ENCODE data around the gene ACP3. TPM values are rescaled to one million over a fixed set of nuclear protein-coding genes. Genes with fewer than 3 reads are reported as not detected.

ACP3 gene
- total RNA-seq, 3 donors from 2014 or later (not counting 1 experiment from before 2014, with no cell fraction given) = 0.75 to 2.1 (median 1.7) TPM

- no peak for DNase-seq
- Histone ChIP-seq H3K36me3 (ENCODE audit: control insufficient read depth, insufficient read depth, low read length) (no peaks in the 10 kb centered on the region), H3K27ac (ENCODE audit: low read length) (no peak overlapping the region), H3K4me3 (ENCODE audit: low read length) (no peak overlapping the region), H3K27me3 (ENCODE audit: control insufficient read depth, insufficient read depth, low read length) (no peaks in the 10 kb centered on the region), H3K4me1 (ENCODE audit: control insufficient read depth, insufficient read depth, low read length) (peaks cover 4% of the 10 kb centered on the region), H3K9me3 (ENCODE audit: control insufficient read depth, insufficient read depth, low read length) (no peaks in the 10 kb centered on the region)
- 91% methylated on average over 1 of the region's 2 CpGs for WGBS (ENCODE audit: insufficient coverage)
- intact Hi-C loops (cut with micrococcal nuclease) = no loop called here
- H3K9me3 Mint-ChIP-seq = peaks cover 0 to 4% of the 10 kb centered on the region in 2 donors
- TF ChIP-seq CTCF (IDR thresholded peaks at IDR 0.05) = no peak
- ATAC-seq = no peak
- no peaks in the 10 kb centered on the region for H3K36me3 Mint-ChIP-seq
- no peak overlapping the region for H3K27ac Mint-ChIP-seq
- peaks cover 6% of the 10 kb centered on the region in 2 donors for H3K27me3 Mint-ChIP-seq (ENCODE audit: low read depth in 2 of 2)
- peaks cover 0 to 5% of the 10 kb centered on the region in 2 donors for H3K4me1 Mint-ChIP-seq
- H3K4me3 Mint-ChIP-seq = no peak overlapping the region
Observed at GRCh38 chr3:132288357-132288756, 28.9 kb upstream of the ACP3 start.

GRCh38 chr3:132289316-132289715 is 27.9 kb upstream of the ACP3 start:
- intact Hi-C loops (cut with micrococcal nuclease) = no loop called here
- TF ChIP-seq CTCF (IDR thresholded peaks at IDR 0.05) = no peak
- peaks cover 0 to 4% of the 10 kb centered on the region in 2 donors for H3K9me3 Mint-ChIP-seq
- Histone ChIP-seq H3K27ac (ENCODE audit: low read length) (no peak overlapping the region), H3K9me3 (ENCODE audit: control insufficient read depth, insufficient read depth, low read length) (no peaks in the 10 kb centered on the region), H3K4me1 (ENCODE audit: control insufficient read depth, insufficient read depth, low read length) (peaks cover 4% of the 10 kb centered on the region), H3K4me3 (ENCODE audit: low read length) (no peak overlapping the region), H3K36me3 (ENCODE audit: control insufficient read depth, insufficient read depth, low read length) (no peaks in the 10 kb centered on the region), H3K27me3 (ENCODE audit: control insufficient read depth, insufficient read depth, low read length) (no peaks in the 10 kb centered on the region)
- WGBS (ENCODE audit: insufficient coverage) = 88% methylated on average over 1 of the region's 1 CpG
- peaks cover 4 to 6% of the 10 kb centered on the region in 2 donors for H3K27me3 Mint-ChIP-seq (ENCODE audit: low read depth in 2 of 2)
- peaks cover 0 to 5% of the 10 kb centered on the region in 2 donors for H3K4me1 Mint-ChIP-seq
- no peak for DNase-seq
- no peak overlapping the region for H3K27ac Mint-ChIP-seq
- ATAC-seq = no peak
- H3K4me3 Mint-ChIP-seq = no peak overlapping the region
- no peaks in the 10 kb centered on the region for H3K36me3 Mint-ChIP-seq

GRCh38 chr3:132290833-132291232 is 26.4 kb upstream of the ACP3 start:
- Histone ChIP-seq H3K9me3 (ENCODE audit: control insufficient read depth, insufficient read depth, low read length) (no peaks in the 10 kb centered on the region), H3K27me3 (ENCODE audit: control insufficient read depth, insufficient read depth, low read length) (no peaks in the 10 kb centered on the region), H3K4me3 (ENCODE audit: low read length) (no peak overlapping the region), H3K36me3 (ENCODE audit: control insufficient read depth, insufficient read depth, low read length) (no peaks in the 10 kb centered on the region), H3K27ac (ENCODE audit: low read length) (no peak overlapping the region), H3K4me1 (ENCODE audit: control insufficient read depth, insufficient read depth, low read length) (no peaks in the 10 kb centered on the region)
- no peak for DNase-seq
- intact Hi-C loops (cut with micrococcal nuclease) = no loop called here
- Mint-ChIP-seq H3K4me1 (peaks cover 0 to 5% of the 10 kb centered on the region in 2 donors), H3K27ac (no peak overlapping the region), H3K36me3 (no peaks in the 10 kb centered on the region), H3K9me3 (peaks cover 0 to 4% of the 10 kb centered on the region in 2 donors), H3K4me3 (no peak overlapping the region), H3K27me3 (ENCODE audit: low read depth in 2 of 2) (peaks cover 4 to 6% of the 10 kb centered on the region in 2 donors)
- no peak for TF ChIP-seq CTCF (IDR thresholded peaks at IDR 0.05)
- ATAC-seq = no peak
- 21% methylated on average over 2 of the region's 3 CpGs for WGBS (ENCODE audit: insufficient coverage)

- DNase-seq (no peak), ATAC-seq (no peak)
- H3K9me3 Mint-ChIP-seq = peaks cover 0 to 4% of the 10 kb centered on the region in 2 donors
- H3K27ac Mint-ChIP-seq = no peak overlapping the region
- H3K4me3 Mint-ChIP-seq = no peak overlapping the region
- H3K4me1 Mint-ChIP-seq = peaks cover 0 to 5% of the 10 kb centered on the region in 2 donors
- H3K4me1 ChIP-seq (ENCODE audit: control insufficient read depth, insufficient read depth, low read length) = no peaks in the 10 kb centered on the region
- TF ChIP-seq CTCF (IDR thresholded peaks at IDR 0.05) = no peak
- H3K36me3 Mint-ChIP-seq = no peaks in the 10 kb centered on the region
- no peak overlapping the region for H3K4me3 ChIP-seq (ENCODE audit: low read length)
- intact Hi-C loops (cut with micrococcal nuclease) = no loop called here
- WGBS (ENCODE audit: insufficient coverage) = 65% methylated on average over 4 of the region's 4 CpGs
- no peaks in the 10 kb centered on the region for H3K9me3 ChIP-seq (ENCODE audit: control insufficient read depth, insufficient read depth, low read length)
- H3K27ac ChIP-seq (ENCODE audit: low read length) = no peak overlapping the region
- H3K27me3 ChIP-seq (ENCODE audit: control insufficient read depth, insufficient read depth, low read length) = no peaks in the 10 kb centered on the region
- H3K27me3 Mint-ChIP-seq (ENCODE audit: low read depth in 2 of 2) = peaks cover 4 to 6% of the 10 kb centered on the region in 2 donors
- H3K36me3 ChIP-seq (ENCODE audit: control insufficient read depth, insufficient read depth, low read length) = no peaks in the 10 kb centered on the region
Observed at GRCh38 chr3:132292042-132292441, 25.2 kb upstream of the ACP3 start.
